ENCODE results near the gene LRRK2. TPM values are rescaled to one million over a fixed set of nuclear protein-coding genes. Genes with fewer than 3 reads are reported as not detected.

The LRRK2 gene
- total RNA-seq, result 0.81 TPM

DNA sequence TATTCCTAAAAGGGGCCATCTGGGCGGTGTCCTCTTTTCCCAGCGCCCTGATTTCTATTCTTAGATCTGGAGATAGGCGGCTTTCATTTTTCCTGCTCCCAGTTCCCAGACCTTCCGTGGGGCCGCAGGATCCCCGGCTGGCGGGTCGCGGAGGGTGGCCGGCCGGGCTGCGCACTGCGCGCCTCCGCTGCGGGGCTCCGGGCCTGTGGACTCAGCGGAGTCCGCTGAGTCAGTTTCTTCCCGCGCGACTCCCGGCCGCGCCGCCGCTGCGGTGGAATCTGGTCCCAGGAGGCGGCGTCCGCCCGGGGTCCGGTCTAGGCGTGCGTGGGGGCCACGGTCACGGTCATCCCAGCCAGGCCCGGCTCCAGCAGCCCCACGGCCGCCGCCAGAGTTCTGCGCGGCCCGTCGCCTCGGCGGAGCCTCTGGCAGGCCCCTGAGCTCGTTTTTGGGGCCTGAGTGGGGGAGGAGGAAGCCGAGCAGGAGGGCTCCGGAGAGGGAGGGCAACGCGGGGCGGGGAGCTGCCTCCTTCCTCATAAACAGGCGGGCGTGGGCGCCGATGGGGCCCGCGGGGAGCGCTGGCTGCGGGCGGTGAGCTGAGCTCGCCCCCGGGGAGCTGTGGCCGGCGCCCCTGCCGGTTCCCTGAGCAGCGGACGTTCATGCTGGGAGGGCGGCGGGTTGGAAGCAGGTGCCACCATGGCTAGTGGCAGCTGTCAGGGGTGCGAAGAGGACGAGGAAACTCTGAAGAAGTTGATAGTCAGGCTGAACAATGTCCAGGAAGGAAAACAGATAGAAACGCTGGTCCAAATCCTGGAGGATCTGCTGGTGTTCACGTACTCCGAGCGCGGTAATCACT lies at the start of gene LRRK2:
Gene LRRK2 (plus strand): TSS at position 559 of the 853 bp plus-strand sequence. CDS start 135 bp downstream, at position 694.
- peak in 2 of 3 donors; percentile 86 to 89 for DNase-seq (ENCODE audit: low read depth in 2 of 3, low spot score in 2 of 3)

DNA sequence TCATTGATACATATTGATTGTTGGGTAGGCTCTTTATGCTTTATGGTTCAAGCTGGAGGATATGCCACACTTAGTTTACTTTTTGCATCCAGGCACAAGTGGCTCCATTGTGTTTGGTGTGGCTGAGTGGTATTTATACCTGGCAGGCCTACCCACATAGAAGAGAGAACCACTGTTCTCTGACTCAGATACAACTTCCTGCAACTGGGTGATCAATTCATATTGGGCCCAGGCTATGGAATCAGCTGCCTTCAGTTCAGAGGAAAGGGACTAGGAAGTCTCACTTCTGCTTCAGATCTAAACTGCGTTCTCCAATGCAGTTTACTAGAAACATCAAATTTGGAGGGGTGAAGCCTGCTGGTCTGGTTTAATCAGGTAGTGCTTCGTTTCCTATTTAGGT lies 49.8 kb upstream of the LRRK2 start:
- DNase-seq (ENCODE audit: low read depth in 2 of 3, low spot score in 2 of 3), result no peak

DNA sequence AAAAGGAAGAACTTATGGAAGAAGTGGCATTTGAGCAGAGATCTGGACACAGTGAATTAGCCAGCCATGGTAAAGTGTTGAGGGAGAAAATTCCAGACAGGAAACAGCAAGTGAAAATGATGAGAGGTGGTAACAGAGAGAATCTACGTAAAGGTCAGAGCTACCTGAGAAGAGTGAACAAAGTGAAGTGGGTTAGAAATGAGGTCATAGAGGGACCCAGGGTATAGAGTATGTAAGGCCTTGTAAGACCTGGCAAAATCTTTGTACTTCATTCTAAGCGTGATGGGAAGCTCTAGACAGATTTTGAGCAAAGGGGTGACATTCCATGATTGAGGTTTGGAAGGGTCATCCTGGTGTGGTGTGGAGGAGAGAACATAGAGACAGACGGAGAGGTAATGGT lies 49.3 kb upstream of the LRRK2 start:
- DNase-seq (ENCODE audit: low read depth in 2 of 3, low spot score in 2 of 3), result no peak

DNA sequence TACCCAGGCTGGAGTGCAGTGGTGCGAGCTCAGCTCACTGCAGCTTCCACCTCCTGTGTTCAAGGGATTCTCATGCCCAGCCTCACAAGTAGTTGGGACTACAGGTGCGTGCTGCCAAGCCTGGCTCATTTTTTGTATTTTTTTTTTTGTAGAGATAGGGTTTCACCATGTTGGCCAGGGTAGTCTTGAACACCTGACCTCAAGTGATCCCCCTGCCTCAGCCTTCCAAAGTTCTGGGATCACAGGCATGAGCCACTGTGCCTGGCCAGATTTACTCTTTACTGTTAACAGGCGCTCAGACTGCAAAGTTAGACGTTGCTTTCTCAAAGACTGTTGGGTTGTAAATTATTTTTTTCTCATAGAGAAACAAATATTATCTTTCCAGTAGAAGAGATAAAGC lies 46.1 kb upstream of the LRRK2 start:
- no peak for DNase-seq (ENCODE audit: low read depth in 2 of 3, low spot score in 2 of 3)

DNA sequence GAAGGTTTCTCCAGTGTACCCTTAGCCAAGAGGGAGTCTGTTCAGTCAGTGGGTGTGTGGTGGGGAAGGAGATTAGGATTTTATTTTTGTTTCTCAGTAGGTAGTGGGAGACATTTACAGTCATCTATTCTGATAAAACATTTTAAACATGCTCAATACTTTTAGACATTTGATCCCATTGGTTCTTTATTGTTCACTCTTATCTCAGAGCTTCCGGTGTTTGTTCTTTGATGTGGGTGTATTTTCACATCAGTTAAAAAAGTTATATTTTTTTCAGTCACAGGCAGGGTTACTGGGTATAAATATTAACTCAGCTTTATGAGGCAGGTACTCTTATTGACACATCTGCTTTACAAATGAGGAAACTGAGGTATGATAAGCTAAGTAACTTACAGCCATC lies 43.3 kb upstream of the LRRK2 start:
- no peak for DNase-seq (ENCODE audit: low read depth in 2 of 3, low spot score in 2 of 3)

GRCh38 chr12:40183715-40184114 lies 41.1 kb upstream of the LRRK2 start:
- no peak for DNase-seq (ENCODE audit: low read depth in 2 of 3, low spot score in 2 of 3)

GRCh38 chr12:40184493-40185302 lies 40.1 kb upstream of the LRRK2 start:
- DNase-seq (ENCODE audit: low read depth in 2 of 3, low spot score in 2 of 3), result no peak

GRCh38 chr12:40185303-40185693 lies 39.5 kb upstream of the LRRK2 start:
- DNase-seq (ENCODE audit: low read depth in 2 of 3, low spot score in 2 of 3), result no peak

DNA sequence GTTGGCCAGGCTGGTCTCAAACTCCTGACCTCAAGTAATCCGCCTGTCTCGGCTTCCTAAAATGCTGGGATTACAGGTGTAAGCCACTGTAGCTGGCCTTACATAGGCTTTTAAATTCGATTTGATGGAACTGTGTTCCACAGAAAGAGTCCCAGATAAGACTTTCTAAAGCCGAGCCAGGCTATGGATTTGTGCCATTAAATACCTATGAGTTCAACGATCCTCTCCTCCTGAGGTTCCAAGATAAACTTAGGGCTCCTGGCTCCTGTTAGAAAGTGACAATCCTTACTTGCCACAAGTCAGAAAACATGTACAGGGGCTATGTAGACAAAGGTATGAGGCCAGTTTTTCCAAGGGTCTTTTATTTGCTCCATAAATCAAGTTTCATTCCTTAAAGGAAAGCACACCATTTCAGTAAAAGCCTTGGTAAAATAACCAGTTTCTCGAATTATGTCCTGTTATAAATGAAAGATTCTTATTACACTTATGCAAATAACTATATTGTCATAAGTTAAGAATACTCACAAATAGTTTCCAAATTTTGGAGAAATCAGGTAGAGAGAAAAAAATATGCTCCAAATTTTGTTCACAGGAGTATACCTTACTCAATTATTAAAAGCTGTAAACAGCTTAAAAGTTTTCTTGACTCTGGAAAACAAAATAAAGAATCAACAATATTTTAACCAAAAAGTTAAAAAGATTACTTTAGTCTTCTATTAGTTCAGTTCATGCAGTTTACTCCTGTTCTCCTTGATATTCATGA lies 36.1 kb upstream of the LRRK2 start:
- no peak for DNase-seq (ENCODE audit: low read depth in 2 of 3, low spot score in 2 of 3)

GRCh38 chr12:40192704-40193255 lies 32.0 kb upstream of the LRRK2 start:
- DNase-seq (ENCODE audit: low read depth in 2 of 3, low spot score in 2 of 3), result peak in 2 of 3 donors; percentile 36 to 64

DNA sequence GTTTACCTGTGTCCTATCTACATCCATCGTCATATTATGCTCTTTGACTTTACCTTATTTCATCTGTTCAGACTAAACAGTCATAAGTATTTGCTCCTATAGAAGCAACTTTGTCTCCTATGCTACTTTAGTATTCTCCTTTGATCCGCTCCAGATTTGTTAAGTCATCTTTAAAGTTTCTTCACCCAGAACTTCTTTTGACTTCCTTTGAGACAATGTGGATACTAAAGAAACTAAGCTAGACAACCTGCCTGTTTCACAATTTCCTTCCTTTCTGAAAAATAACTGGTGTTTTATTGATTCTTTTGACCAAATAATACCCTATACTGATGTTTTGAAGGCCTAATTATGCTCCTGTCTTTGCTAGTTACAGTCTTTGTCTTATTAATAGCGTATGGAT lies 30.0 kb upstream of the LRRK2 start:
- DNase-seq (ENCODE audit: low read depth in 2 of 3, low spot score in 2 of 3), result no peak

- DNase-seq (ENCODE audit: low read depth in 2 of 3, low spot score in 2 of 3), result no peak
These were observed 27.2 kb upstream of the LRRK2 start for GRCh38 chr12:40197590-40197989.

DNA sequence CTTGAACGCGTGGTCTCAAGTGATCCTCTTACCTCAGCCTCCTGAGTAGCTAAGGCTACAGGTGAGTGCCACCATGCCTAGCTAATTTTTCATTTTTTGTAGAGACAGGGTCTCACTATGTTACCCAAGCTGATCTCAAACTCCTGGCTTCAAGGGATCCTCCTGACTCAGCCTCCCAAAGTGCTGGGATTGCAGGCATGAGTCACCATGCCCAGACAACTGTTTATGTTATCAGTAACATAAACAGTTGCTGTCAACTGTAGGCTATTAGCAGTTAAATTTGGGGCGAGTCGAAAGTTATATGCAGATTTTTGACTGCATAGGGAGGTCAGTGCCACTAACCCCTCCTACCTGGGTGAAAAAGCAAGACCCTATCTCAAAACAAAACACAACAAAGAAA lies 26.2 kb upstream of the LRRK2 start:
- no peak for DNase-seq (ENCODE audit: low read depth in 2 of 3, low spot score in 2 of 3)

GRCh38 chr12:40202095-40203059 lies 22.4 kb upstream of the LRRK2 start:
- DNase-seq (ENCODE audit: low read depth in 2 of 3, low spot score in 2 of 3), result peak in 2 of 3 donors; percentile 34 to 86

DNA sequence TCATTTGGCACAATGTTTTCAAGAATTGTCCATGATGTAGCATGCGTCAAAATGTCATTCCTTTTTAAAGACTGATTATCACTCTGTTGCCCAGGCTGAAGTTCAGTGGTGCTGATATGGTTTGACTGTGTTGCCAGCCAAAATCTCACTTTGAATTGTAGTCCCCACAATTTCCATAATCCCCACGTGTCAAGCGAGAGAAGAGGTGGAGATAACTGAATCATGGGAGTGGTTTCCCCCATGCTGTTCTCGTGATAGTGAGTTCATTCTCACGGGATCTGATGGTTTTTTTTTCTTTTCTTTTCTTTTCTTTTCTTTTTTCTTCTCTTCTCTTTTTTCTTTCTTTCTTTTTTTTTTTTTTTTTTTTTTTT lies 21.8 kb upstream of the LRRK2 start:
- no peak for DNase-seq (ENCODE audit: low read depth in 2 of 3, low spot score in 2 of 3)

DNA sequence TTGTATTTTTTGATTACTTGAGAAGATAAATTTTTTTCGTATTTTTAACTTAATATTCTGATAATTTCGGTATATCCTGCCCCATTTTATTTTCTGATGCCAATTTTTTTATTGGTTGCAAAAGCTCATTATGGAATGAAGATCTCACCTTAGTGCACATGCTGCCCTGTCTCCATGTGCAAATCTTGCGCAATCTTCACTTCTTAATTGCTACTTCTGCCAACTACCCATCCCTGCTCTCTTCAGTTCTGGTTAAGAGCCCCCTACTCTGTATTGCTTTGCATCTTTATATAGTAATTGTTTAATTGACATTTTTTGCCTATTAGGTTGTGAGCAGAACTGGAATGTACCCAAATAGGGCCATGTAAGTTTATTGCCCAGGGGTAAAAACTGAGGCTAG lies 20.5 kb upstream of the LRRK2 start:
- no peak for DNase-seq (ENCODE audit: low read depth in 2 of 3, low spot score in 2 of 3)

DNA sequence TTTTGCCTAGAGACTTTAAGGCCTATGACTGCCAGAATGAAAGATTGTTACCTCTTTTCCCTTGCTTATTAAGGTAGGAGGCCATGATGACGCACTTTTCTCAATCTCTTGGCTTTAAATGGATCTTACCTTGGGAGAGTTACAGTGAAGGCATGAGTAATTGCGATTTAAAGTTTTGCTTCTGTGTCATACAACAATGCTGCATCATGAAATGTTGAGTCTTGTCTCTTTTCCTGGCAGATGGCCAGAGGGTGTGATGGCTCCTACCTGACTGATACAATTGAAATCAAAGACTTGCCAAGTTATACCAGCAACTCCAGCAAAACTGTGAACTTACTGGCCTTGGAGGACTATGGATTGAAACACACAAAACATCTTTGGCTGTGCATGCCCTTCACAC lies 17.2 kb upstream of the LRRK2 start:
- DNase-seq (ENCODE audit: low read depth in 2 of 3, low spot score in 2 of 3), result no peak

DNA sequence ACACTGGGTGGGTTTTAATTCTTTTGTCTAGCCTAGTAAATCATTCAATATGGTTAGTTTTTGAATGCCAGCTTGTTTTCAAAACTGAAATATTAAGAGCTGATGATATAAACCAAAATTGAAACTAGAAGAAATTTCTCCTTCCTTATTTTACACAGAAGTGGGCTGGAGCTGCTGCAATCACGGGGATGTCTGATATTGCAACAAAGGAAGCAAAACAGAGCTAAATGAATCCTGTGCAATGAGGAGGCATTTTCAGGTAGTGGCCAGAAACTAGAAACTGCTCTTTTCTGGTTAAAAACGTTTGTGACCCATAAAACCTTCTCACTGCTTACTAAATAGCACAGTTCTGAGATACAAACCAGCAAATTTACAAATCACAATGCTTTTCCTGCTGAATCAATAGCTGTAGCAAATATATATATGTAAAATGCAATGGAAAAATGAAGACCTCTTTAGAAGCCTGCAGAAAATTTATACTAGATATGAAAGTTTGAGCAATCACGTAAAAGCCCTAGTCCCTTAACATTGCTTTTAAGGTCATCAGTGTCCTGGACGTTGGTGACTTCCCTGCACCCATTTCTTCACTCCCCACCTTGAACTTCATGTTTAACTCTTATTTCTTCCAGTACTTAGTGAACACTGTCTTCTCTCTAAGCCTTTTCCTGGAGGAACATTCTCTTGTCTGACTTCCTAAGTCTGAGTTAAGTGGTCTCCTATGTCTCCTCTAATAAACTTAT lies 15.9 kb upstream of the LRRK2 start:
- peak in 1 of 3 donors; percentile 56 for DNase-seq (ENCODE audit: low read depth in 2 of 3, low spot score in 2 of 3)

DNA sequence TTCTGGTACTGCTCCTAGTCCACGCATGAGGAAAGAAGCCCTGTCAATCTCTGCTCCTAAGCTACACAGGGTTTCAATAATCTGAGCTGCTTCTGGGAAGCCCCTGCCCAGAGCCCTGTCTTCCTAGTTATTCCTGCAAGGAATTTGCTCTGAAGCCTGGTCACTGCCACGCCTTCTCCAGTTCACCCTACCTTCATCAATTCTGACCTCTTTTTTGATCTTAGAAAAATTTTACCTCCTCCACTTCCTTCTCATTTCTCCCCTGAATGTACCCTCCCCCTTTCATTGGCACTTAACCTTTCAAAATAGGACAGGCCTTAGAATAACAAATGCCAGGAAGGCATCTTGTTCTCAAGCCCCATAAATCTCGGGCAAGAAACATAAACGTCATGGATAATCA lies 14.9 kb upstream of the LRRK2 start:
- DNase-seq (ENCODE audit: low read depth in 2 of 3, low spot score in 2 of 3), result no peak
